ENCODE results near the gene RABL2A. TPM values are rescaled to one million over a fixed set of nuclear protein-coding genes. Genes with fewer than 3 reads are reported as not detected.
"Not testable (repeated sequence)": the region's sequence is repeated elsewhere in the genome, so short reads cannot be mapped to it uniquely, and the experiment has no call there.

The RABL2A gene
- total RNA-seq, 2 experiments from 2014 or later: 14.5 to 17.9 TPM

DNA sequence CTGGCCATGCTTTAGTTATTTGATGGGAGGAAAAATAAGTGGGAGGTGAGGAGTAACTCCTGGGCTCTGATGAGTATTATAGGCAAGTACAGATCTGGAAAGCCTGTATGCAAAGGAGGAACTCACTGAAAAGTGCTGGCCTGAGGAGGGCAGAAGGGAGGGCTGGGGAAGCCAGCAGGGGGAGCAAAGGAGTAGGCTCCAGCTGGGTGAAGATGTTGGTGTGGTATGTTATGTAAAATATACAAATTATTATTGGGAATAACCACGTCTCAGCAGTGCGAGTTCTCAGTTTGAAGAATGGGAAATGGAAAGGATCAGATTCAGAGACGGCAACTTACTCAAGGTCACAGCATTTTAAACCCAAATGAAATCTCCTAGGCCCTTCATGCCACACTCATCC, 39.9 kb upstream of the RABL2A start:
- H3K9me3 ChIP-seq (ENCODE audit: control insufficient read depth in 1 of 2, insufficient read depth in 1 of 2, low read length in 2 of 2); H3K9me3 Mint-ChIP-seq; H3K27me3 ChIP-seq (ENCODE audit: control insufficient read depth in 1 of 2, insufficient read depth in 2 of 2, low read length in 2 of 2); H3K36me3 ChIP-seq (ENCODE audit: insufficient read depth, low read length); H3K4me3 ChIP-seq (ENCODE audit: low read length); H3K36me3 Mint-ChIP-seq (ENCODE audit: low read depth); intact Hi-C loops (cut with DNase I, micrococcal nuclease); H3K27ac ChIP-seq (ENCODE audit: low read depth in 1 of 2, low read length in 2 of 2); POLR2A ChIA-PET; H3K27me3 Mint-ChIP-seq; ATAC-seq (ENCODE audit: poor library complexity): not testable (repeated sequence)
- CTCF ChIA-PET: interaction anchor here (0.7 kb wide), 1 partner anchor 17 kb away, joined by 4 read pairs; no protein-coding TSS in a partner anchor
- TF ChIP-seq, protein P1, sequence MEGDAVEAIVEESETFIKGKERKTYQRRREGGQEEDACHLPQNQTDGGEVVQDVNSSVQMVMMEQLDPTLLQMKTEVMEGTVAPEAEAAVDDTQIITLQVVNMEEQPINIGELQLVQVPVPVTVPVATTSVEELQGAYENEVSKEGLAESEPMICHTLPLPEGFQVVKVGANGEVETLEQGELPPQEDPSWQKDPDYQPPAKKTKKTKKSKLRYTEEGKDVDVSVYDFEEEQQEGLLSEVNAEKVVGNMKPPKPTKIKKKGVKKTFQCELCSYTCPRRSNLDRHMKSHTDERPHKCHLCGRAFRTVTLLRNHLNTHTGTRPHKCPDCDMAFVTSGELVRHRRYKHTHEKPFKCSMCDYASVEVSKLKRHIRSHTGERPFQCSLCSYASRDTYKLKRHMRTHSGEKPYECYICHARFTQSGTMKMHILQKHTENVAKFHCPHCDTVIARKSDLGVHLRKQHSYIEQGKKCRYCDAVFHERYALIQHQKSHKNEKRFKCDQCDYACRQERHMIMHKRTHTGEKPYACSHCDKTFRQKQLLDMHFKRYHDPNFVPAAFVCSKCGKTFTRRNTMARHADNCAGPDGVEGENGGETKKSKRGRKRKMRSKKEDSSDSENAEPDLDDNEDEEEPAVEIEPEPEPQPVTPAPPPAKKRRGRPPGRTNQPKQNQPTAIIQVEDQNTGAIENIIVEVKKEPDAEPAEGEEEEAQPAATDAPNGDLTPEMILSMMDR (IDR thresholded peaks at IDR 0.05): peak; percentile 60
- peaks cover 24% of the 10 kb centered on the region for H3K4me1 ChIP-seq (ENCODE audit: insufficient read depth, low read length)
- DNase-seq: peak; percentile 39 to 71 (median 59)
- Mint-ChIP-seq H3K27ac (peak overlapping the region; percentile 76), H3K4me3 (peak overlapping the region; percentile 74), H3K4me1 (ENCODE audit: low read depth) (peaks cover 37% of the 10 kb centered on the region)

DNA sequence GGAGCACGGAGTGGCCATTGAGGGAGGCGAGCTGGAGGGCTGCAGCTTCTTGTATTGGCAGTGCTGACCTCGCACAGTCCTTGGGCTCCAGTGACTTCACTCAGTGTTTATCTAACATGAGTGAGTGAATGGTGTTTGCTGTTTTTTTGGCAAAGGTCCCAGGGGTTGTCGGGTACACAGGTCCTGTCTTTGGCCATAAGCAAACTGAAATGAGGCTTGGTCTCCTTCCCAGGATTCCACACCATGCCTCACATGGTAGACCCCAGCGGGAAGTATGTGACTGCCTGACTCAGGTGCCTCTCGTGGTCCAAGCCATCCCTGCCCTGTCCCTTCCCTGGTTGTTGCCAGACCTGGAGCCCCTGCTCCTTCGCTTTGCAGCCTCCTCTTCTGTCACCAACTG, 37.5 kb upstream of the RABL2A start:
- peaks cover 16% of the 10 kb centered on the region for H3K4me1 ChIP-seq (ENCODE audit: insufficient read depth, low read length)
- H3K27me3 Mint-ChIP-seq; DNase-seq; H3K36me3 Mint-ChIP-seq (ENCODE audit: low read depth); H3K9me3 Mint-ChIP-seq; H3K27me3 ChIP-seq (ENCODE audit: control insufficient read depth in 1 of 2, insufficient read depth in 2 of 2, low read length in 2 of 2); H3K4me3 Mint-ChIP-seq; ATAC-seq (ENCODE audit: poor library complexity); POLR2A ChIA-PET; H3K27ac Mint-ChIP-seq; CTCF ChIA-PET; H3K4me3 ChIP-seq (ENCODE audit: low read length); H3K27ac ChIP-seq (ENCODE audit: low read depth in 1 of 2, low read length in 2 of 2); H3K9me3 ChIP-seq (ENCODE audit: control insufficient read depth in 1 of 2, insufficient read depth in 1 of 2, low read length in 2 of 2); H3K36me3 ChIP-seq (ENCODE audit: insufficient read depth, low read length); intact Hi-C loops (cut with DNase I, micrococcal nuclease): not testable (repeated sequence)
- H3K4me1 Mint-ChIP-seq (ENCODE audit: low read depth): peaks cover 31% of the 10 kb centered on the region

DNA sequence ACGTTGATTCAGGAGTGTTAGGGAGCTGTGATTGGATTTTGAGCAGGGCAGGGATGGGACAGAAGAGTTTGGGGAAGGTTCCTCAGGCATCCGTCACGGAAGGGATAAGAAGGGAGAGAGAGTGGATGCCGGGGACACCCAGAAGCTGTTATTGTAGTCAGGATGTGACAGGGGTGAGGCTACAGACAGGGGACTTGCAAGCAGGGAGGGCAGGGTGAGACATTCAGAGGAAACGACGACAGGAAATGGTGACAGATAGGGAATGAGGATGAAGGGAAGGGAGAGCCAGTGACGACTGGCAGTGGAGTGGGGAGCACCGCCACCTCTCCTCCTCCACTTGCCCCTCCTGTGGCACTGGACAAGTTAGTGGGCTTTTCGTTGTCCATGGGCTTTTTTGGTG, 35.1 kb upstream of the RABL2A start:
- H3K27me3 ChIP-seq (ENCODE audit: control insufficient read depth in 1 of 2, insufficient read depth in 2 of 2, low read length in 2 of 2); H3K9me3 ChIP-seq (ENCODE audit: control insufficient read depth in 1 of 2, insufficient read depth in 1 of 2, low read length in 2 of 2); H3K4me3 Mint-ChIP-seq; ATAC-seq (ENCODE audit: poor library complexity); H3K4me3 ChIP-seq (ENCODE audit: low read length); intact Hi-C loops (cut with DNase I, micrococcal nuclease); H3K36me3 ChIP-seq (ENCODE audit: insufficient read depth, low read length); H3K27ac ChIP-seq (ENCODE audit: low read depth in 1 of 2, low read length in 2 of 2); CTCF ChIA-PET; H3K36me3 Mint-ChIP-seq (ENCODE audit: low read depth); H3K27ac Mint-ChIP-seq; H3K27me3 Mint-ChIP-seq; H3K9me3 Mint-ChIP-seq; POLR2A ChIA-PET: not testable (repeated sequence)
- peaks cover 11% of the 10 kb centered on the region for H3K4me1 ChIP-seq (ENCODE audit: insufficient read depth, low read length)
- H3K4me1 Mint-ChIP-seq (ENCODE audit: low read depth): peaks cover 21% of the 10 kb centered on the region
- DNase-seq: peak in 3 of 14 experiments; percentile 10 to 46 (median 24)

DNA sequence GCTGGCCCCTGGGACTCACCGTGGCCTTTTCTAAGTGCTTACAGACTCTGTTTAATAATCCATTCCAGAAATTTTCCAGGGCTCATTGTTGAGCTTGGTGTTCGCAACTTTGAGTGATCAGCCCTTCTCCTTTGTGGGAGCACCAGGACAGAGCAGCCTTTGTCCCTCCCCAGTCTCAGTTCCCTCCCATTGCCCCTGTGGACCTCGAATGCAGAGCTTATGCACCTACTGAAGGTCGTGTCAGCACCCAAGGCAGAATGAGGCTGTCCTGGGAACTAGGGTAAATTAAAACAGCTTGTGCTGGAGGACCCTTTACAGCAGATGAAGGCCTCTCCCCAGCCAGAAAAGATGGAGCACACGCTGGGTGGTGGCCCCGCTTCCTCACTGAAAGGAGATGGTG, 33.8 kb upstream of the RABL2A start:
- H3K4me3 Mint-ChIP-seq; H3K36me3 Mint-ChIP-seq (ENCODE audit: low read depth); CTCF ChIA-PET; H3K27me3 ChIP-seq (ENCODE audit: control insufficient read depth in 1 of 2, insufficient read depth in 2 of 2, low read length in 2 of 2); H3K4me3 ChIP-seq (ENCODE audit: low read length); H3K9me3 Mint-ChIP-seq; intact Hi-C loops (cut with DNase I, micrococcal nuclease); ATAC-seq (ENCODE audit: poor library complexity); H3K27ac ChIP-seq (ENCODE audit: low read depth in 1 of 2, low read length in 2 of 2); H3K36me3 ChIP-seq (ENCODE audit: insufficient read depth, low read length); POLR2A ChIA-PET; DNase-seq; H3K9me3 ChIP-seq (ENCODE audit: control insufficient read depth in 1 of 2, insufficient read depth in 1 of 2, low read length in 2 of 2); H3K27ac Mint-ChIP-seq; H3K27me3 Mint-ChIP-seq: not testable (repeated sequence)
- peaks cover 11% of the 10 kb centered on the region for H3K4me1 ChIP-seq (ENCODE audit: insufficient read depth, low read length)
- H3K4me1 Mint-ChIP-seq (ENCODE audit: low read depth): peaks cover 11% of the 10 kb centered on the region

DNA sequence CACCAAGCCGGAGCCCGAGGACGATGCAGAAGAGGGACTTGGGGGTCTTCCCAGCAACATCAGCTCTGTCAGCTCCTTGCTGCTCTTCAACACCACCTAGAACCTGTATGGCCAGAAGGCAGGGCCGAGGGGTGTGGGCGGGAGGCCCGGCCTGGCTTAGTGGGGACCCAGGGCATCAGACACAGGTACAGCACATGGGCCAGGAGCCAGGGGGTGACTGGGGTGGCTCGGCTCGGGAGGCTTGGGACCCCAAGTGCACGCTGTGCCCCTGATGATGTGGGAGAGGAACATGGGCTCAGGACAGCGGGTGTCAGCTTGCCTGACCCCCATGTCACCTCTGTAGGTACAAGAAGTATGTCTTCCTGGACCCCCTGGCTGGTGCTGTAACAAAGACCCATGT, 31.3 kb upstream of the RABL2A start:
- H3K9me3 Mint-ChIP-seq; intact Hi-C loops (cut with DNase I, micrococcal nuclease); H3K27ac Mint-ChIP-seq; H3K4me3 ChIP-seq (ENCODE audit: low read length); H3K27me3 Mint-ChIP-seq; H3K27me3 ChIP-seq (ENCODE audit: control insufficient read depth in 1 of 2, insufficient read depth in 2 of 2, low read length in 2 of 2); H3K36me3 ChIP-seq (ENCODE audit: insufficient read depth, low read length); DNase-seq; POLR2A ChIA-PET; H3K36me3 Mint-ChIP-seq (ENCODE audit: low read depth); H3K4me3 Mint-ChIP-seq; H3K9me3 ChIP-seq (ENCODE audit: control insufficient read depth in 1 of 2, insufficient read depth in 1 of 2, low read length in 2 of 2); CTCF ChIA-PET; ATAC-seq (ENCODE audit: poor library complexity); H3K27ac ChIP-seq (ENCODE audit: low read depth in 1 of 2, low read length in 2 of 2): not testable (repeated sequence)
- peaks cover 11% of the 10 kb centered on the region for H3K4me1 ChIP-seq (ENCODE audit: insufficient read depth, low read length)
- peaks cover 11% of the 10 kb centered on the region for H3K4me1 Mint-ChIP-seq (ENCODE audit: low read depth)

DNA sequence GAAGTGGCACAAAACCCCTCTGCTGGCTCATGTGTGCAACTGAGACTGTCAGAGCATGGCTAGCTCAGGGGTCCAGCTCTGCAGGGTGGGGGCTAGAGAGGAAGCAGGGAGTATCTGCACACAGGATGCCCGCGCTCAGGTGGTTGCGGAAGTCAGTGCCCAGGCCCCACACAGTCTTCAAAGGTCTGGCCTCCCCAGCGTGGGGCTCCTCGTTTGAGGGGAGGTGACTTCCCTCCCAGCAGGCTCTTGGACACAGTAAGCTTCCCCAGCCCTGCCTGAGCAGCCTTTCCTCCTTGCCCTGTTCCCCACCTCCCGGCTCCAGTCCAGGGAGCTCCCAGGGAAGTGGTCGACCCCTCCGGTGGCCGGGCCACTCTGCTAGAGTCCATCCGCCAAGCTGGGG, 29.9 kb upstream of the RABL2A start:
- H3K9me3 Mint-ChIP-seq; H3K27ac Mint-ChIP-seq; H3K4me1 Mint-ChIP-seq (ENCODE audit: low read depth); H3K27me3 ChIP-seq (ENCODE audit: control insufficient read depth in 1 of 2, insufficient read depth in 2 of 2, low read length in 2 of 2); CTCF ChIA-PET; H3K36me3 ChIP-seq (ENCODE audit: insufficient read depth, low read length); H3K4me1 ChIP-seq (ENCODE audit: insufficient read depth, low read length); H3K27me3 Mint-ChIP-seq; H3K27ac ChIP-seq (ENCODE audit: low read depth in 1 of 2, low read length in 2 of 2); DNase-seq; ATAC-seq (ENCODE audit: poor library complexity); H3K36me3 Mint-ChIP-seq (ENCODE audit: low read depth); H3K9me3 ChIP-seq (ENCODE audit: control insufficient read depth in 1 of 2, insufficient read depth in 1 of 2, low read length in 2 of 2); intact Hi-C loops (cut with DNase I, micrococcal nuclease); POLR2A ChIA-PET; H3K4me3 Mint-ChIP-seq; H3K4me3 ChIP-seq (ENCODE audit: low read length): not testable (repeated sequence)

DNA sequence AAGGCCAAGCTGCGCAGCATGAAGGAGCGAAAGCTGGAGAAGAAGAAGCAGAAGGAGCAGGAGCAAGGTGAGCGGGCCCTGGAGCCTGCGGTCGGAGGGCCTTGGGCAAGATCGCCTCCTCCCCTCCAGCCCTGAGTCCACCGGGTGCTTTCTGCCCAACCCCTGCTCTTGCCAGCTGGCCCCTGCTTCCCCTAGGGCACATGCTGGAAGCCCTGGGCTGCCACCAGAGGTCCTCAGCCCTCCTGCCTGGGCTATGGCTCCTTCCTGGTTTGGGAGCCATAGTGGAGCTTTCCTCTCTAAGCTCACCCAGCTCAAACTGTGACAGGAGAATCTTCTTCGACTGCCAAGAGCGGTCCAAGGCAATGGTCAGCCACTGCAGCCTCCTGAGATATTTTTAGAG, 29.5 kb upstream of the RABL2A start:
- H3K4me1 Mint-ChIP-seq (ENCODE audit: low read depth); H3K4me1 ChIP-seq (ENCODE audit: insufficient read depth, low read length); H3K27me3 ChIP-seq (ENCODE audit: control insufficient read depth in 1 of 2, insufficient read depth in 2 of 2, low read length in 2 of 2); H3K4me3 ChIP-seq (ENCODE audit: low read length); ATAC-seq (ENCODE audit: poor library complexity); H3K27me3 Mint-ChIP-seq; H3K4me3 Mint-ChIP-seq; H3K27ac Mint-ChIP-seq; POLR2A ChIA-PET; H3K36me3 Mint-ChIP-seq (ENCODE audit: low read depth); H3K27ac ChIP-seq (ENCODE audit: low read depth in 1 of 2, low read length in 2 of 2); CTCF ChIA-PET; intact Hi-C loops (cut with DNase I, micrococcal nuclease); H3K9me3 Mint-ChIP-seq; H3K36me3 ChIP-seq (ENCODE audit: insufficient read depth, low read length); DNase-seq; H3K9me3 ChIP-seq (ENCODE audit: control insufficient read depth in 1 of 2, insufficient read depth in 1 of 2, low read length in 2 of 2): not testable (repeated sequence)
